RWPE2 (cell line): Measurements from ENCODE around the gene HMGB3.

Source experiments
- ATAC-seq: fragments of 200-7000 bp; cut with Tn5 transposase; 3 replicates; pipeline ENCODE4 v1.9.1; 2021; ENCODE audit warnings: low read depth
- DNase-seq: peaks from one replicate; pipeline ENCODE4 v3.0.0-alpha.2; 2020; ENCODE audit warnings: low spot score
- H3K27ac ChIP-seq: fragments of 450-650 bp; 2 replicates; pipeline ENCODE4 v1.5.1; 2017; ENCODE audit warnings: mild to moderate bottlenecking; ENCODE audit not compliant: poor library complexity, severe bottlenecking
- H3K27me3 ChIP-seq: fragments of 250-450 bp; sonication (Bioruptor Pico); 2 replicates; pipeline ENCODE4 v1.5.1; 2021; ENCODE audit warnings: mild to moderate bottlenecking, moderate library complexity; ENCODE audit not compliant: insufficient read depth, poor library complexity, severe bottlenecking
- H3K36me3 ChIP-seq: fragments of 250-450 bp; sonication (Bioruptor Pico); 2 replicates; pipeline ENCODE4 v1.5.1; 2020; ENCODE audit warnings: low read depth, mild to moderate bottlenecking, moderate library complexity
- H3K4me1 ChIP-seq: fragments of 250-450 bp; sonication (Bioruptor Pico); 2 replicates; pipeline ENCODE4 v1.5.1; 2021; ENCODE audit warnings: mild to moderate bottlenecking, moderate library complexity; ENCODE audit not compliant: insufficient read depth, poor library complexity, severe bottlenecking
- H3K4me3 ChIP-seq: fragments of 250-450 bp; sonication (Bioruptor Pico); 2 replicates; pipeline ENCODE4 v1.5.1; 2021; ENCODE audit warnings: mild to moderate bottlenecking, moderate library complexity; ENCODE audit not compliant: severe bottlenecking
- H3K9me3 ChIP-seq: fragments of 250-450 bp; sonication (Bioruptor Pico); 2 replicates; pipeline ENCODE4 v1.5.1; 2021; ENCODE audit warnings: mild to moderate bottlenecking, moderate library complexity; ENCODE audit not compliant: severe bottlenecking
- CTCF ChIP-seq: fragments of 450-650 bp; IDR thresholded peaks from one replicate; pipeline ENCODE4 v1.5.1; 2017; ENCODE audit warnings: mild to moderate bottlenecking, moderate library complexity; ENCODE audit not compliant: poor library complexity, severe bottlenecking

Gene HMGB3

GRCh38 chrX:150982788-150983520, at the start of gene HMGB3:
HMGB3 (plus strand) TSS chrX:150983335; CDS start chrX:150985600, 2,265 bp downstream.
- no peaks in the 10 kb centered on the region for H3K9me3 ChIP-seq
- ATAC-seq (peak; percentile 100), DNase-seq (peak; percentile 93)
- H3K4me3 ChIP-seq: peak within 1 kb of the TSS; percentile 92
- H3K27ac ChIP-seq: peak within 1 kb of the TSS; percentile 73
- H3K27me3 ChIP-seq: no peaks in the 10 kb centered on the region
- peaks cover 25% of the 10 kb centered on the region for H3K36me3 ChIP-seq
- H3K4me1 ChIP-seq: no peaks in the 10 kb centered on the region
- TF ChIP-seq CTCF: no peak

GRCh38 chrX:150933945-150934350, 49.2 kb upstream of the HMGB3 start:
- H3K27ac ChIP-seq: no peak overlapping the region

GRCh38 chrX:150934453-150934852, 48.7 kb upstream of the HMGB3 start:
- Histone ChIP-seq H3K27ac (no peak overlapping the region), H3K4me3 (no peak overlapping the region), H3K36me3 (no peaks in the 10 kb centered on the region), H3K4me1 (no peaks in the 10 kb centered on the region), H3K27me3 (no peaks in the 10 kb centered on the region), H3K9me3 (no peaks in the 10 kb centered on the region)
- TF ChIP-seq CTCF: no peak
- ATAC-seq: peak; percentile 27; the same call in 1 of the 3 replicates
- DNase-seq: no peak

More at GRCh38 chrX:150933945-150934350, 49.2 kb upstream of the HMGB3 start:
- no peak for ATAC-seq
- no peak for DNase-seq
- H3K4me3 ChIP-seq: no peak overlapping the region
- no peaks in the 10 kb centered on the region for H3K36me3 ChIP-seq
- H3K9me3 ChIP-seq: no peaks in the 10 kb centered on the region
- TF ChIP-seq CTCF: no peak
- H3K27me3 ChIP-seq: no peaks in the 10 kb centered on the region
- H3K4me1 ChIP-seq: no peaks in the 10 kb centered on the region

- H3K36me3 ChIP-seq: no peaks in the 10 kb centered on the region
- no peak overlapping the region for H3K4me3 ChIP-seq
- no peak for TF ChIP-seq CTCF
- DNase-seq: no peak
- no peak overlapping the region for H3K27ac ChIP-seq
- no peaks in the 10 kb centered on the region for H3K9me3 ChIP-seq
- no peaks in the 10 kb centered on the region for H3K27me3 ChIP-seq
- peak; percentile 52; the same call in 2 of the 3 replicates for ATAC-seq
- H3K4me1 ChIP-seq: no peaks in the 10 kb centered on the region
Observed at GRCh38 chrX:150935467-150935866, 47.7 kb upstream of the HMGB3 start.

- H3K9me3 ChIP-seq: no peaks in the 10 kb centered on the region
- DNase-seq (no peak), ATAC-seq (no peak)
- no peak overlapping the region for H3K4me3 ChIP-seq
- no peaks in the 10 kb centered on the region for H3K4me1 ChIP-seq
- no peaks in the 10 kb centered on the region for H3K27me3 ChIP-seq
- TF ChIP-seq CTCF: no peak
- no peak overlapping the region for H3K27ac ChIP-seq
- no peaks in the 10 kb centered on the region for H3K36me3 ChIP-seq
Observed at GRCh38 chrX:150936556-150936955, 46.6 kb upstream of the HMGB3 start.
